Measurements from ENCODE around the gene VAV2. TPM values are rescaled to one million over a fixed set of nuclear protein-coding genes. Genes with fewer than 3 reads are reported as not detected.

The VAV2 gene
- total and polyA plus RNA-seq, 9 of the 15 experiments (the other 6 are each of a cell fraction or from before 2014, with no cell fraction given) = 0.01 to 2.7 (median 1.0) TPM; not detected in 1

- Histone ChIP-seq H3K9me3 (replicated peaks; ENCODE audit: control insufficient read depth, insufficient read depth, low read depth, low read length) (no peaks in the 10 kb centered on the region), H3K4me3 (no peak overlapping the region), H3K27me3 (ENCODE audit: control insufficient read depth in 2 of 2, insufficient read depth in 2 of 2, low read length in 2 of 2) (peaks cover 28 to 71% of the 10 kb centered on the region in 2 experiments; a peak in 4 of 5 replicates), H3K27ac (ENCODE audit: extremely low read depth, low read depth, low read length) (no peak overlapping the region), H3K4me2 (ENCODE audit: insufficient read depth, low read length) (no peak overlapping the region), H3K4me1 (replicated peaks in 1 of 2; ENCODE audit: control insufficient read depth in 2 of 2, insufficient read depth in 2 of 2, low read length in 2 of 2) (peaks cover 0 to 2% of the 10 kb centered on the region in 2 experiments; a peak in 2 of 5 replicates), H3K79me2 (ENCODE audit: control insufficient read depth, insufficient read depth, low read length) (no peaks in the 10 kb centered on the region), H3K9me1 (ENCODE audit: control insufficient read depth, insufficient read depth, low read length) (no peaks in the 10 kb centered on the region), H4K20me1 (replicated peaks; ENCODE audit: control insufficient read depth, insufficient read depth, low read length) (peaks cover 8% of the 10 kb centered on the region; the same call in 1 of the 2 replicates), H2AFZ (ENCODE audit: low read depth, low read length) (no peak overlapping the region), H3K36me3 (ENCODE audit: control insufficient read depth, insufficient read depth, low read length) (no peaks in the 10 kb centered on the region), H3K9ac (ENCODE audit: insufficient read depth in 1 of 2, low read depth in 2 of 2, low read length in 2 of 2) (no peak overlapping the region)
- 10% methylated on average over 22 of the region's 26 CpGs for WGBS (ENCODE audit: insufficient coverage, low coverage, missing lambda C conversion rate)
- no TSS peak for BruUV-seq (replicated peaks)
- ATAC-seq = no peak
- CTCF ChIA-PET (ENCODE audit: low intra/inter-chr PET ratio) = no interaction called here
- intact Hi-C loops (cut with micrococcal nuclease) = no loop called here
- no peak for DNase-seq (ENCODE audit: extremely low read depth in 1 of 4, low spot score in 3 of 4)
- no peak for FAIRE-seq
- POLR2A ChIA-PET = interaction anchor here (0.6 to 1.4 kb wide), 3 partner anchors 10 to 461 kb away, joined by 3 to 4 read pairs (median 3); no protein-coding TSS in a partner anchor
- in situ Hi-C loops (cut with MboI) = no loop called here
- no peak for TF ChIP-seq HSF4 (CRISPR knock-in tag; IDR thresholded peaks at IDR 0.05; ENCODE audit: borderline replicate concordance)
- no peak for TF ChIP-seq PATZ1 (CRISPR knock-in tag; IDR thresholded peaks at IDR 0.05; ENCODE audit: borderline replicate concordance)
- no peak for TF ChIP-seq CHAMP1 (IDR thresholded peaks at IDR 0.05)
- TF ChIP-seq MTA1 (IDR thresholded peaks at IDR 0.05; ENCODE audit: borderline replicate concordance) = no peak
- no peak for TF ChIP-seq GABPB1 (CRISPR knock-in tag; IDR thresholded peaks at IDR 0.05)
- TF ChIP-seq ZFP91 (CRISPR knock-in tag; IDR thresholded peaks at IDR 0.05) = no peak
- TF ChIP-seq ZBTB12 (CRISPR knock-in tag; IDR thresholded peaks at IDR 0.05) = no peak
- TF ChIP-seq NR0B1 (IDR thresholded peaks at IDR 0.05; ENCODE audit: partially characterized antibody) = no peak
- TF ChIP-seq DPF2 (IDR thresholded peaks at IDR 0.05) = no peak
- TF ChIP-seq FOXO4 (CRISPR knock-in tag; IDR thresholded peaks at IDR 0.05) = no peak
These were observed 170.3 kb downstream of the VAV2 start for GRCh38 chr9:133821601-133822429.

All from K562 (cell line).